GM19467 (cell line): ENCODE data around the gene FSTL4.

ENCODE experiments used
- ATAC-seq: cut with Tn5 transposase; IDR thresholded peaks from one replicate; pipeline ENCODE4 v1.9.1; 2021; ENCODE audit warnings: mild to moderate bottlenecking, moderate library complexity; ENCODE audit not compliant: unreplicated experiment

FSTL4 gene

DNA sequence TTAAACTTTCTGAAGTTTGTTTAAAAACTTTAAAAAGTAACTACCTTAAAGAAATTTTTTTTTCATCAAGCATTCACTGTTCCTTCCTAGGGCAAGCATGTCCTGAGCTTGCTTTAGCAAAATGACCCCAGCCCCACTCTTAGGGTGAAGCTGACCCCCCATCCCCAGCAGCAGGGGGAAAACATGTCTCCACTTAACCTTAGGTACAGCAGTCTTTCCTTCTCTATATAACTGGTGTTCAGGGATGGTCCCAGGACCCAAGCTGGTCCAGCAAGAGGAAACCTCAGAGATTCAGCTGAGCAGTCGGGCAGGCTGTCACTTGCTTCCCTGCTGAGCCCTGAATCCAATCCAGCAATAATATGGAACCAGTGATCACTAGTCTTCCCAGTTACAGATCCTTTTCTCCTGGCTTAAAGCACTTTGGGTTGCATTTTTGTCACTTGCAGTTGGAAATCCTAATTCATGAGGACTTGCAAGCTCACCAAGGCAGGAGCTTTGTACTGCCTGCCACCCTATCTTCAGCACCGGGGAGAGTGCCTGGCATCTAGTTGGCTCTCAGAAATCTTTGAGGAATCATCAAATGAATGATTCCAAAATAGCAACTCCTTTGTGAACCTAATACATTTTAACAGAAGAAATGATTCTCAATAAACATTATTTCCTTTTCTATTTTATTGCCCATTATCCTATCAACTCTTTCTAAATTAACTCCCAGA is 91.2 kb downstream of the FSTL4 start:
- ATAC-seq: no peak

DNA sequence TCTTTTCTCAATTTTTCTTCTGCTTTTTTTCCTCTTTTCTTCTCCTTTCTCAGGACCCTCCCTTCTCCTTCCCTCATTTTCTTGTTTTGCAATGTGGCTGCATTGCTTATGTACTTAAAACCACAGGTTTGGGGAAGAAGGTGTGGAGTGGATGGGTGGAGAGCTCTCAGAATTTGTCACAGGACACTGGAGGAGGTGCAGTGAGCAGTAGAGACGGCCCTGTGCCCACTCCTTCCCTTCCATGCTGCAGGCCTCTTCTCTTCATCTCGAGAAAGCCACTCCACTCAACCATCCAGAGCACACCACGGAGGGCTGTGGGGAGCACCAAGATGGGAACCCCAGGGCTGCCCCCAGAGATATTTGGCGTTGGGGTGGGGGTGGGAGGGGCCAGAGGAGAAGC is 92.3 kb downstream of the FSTL4 start:
- ATAC-seq: no peak

DNA sequence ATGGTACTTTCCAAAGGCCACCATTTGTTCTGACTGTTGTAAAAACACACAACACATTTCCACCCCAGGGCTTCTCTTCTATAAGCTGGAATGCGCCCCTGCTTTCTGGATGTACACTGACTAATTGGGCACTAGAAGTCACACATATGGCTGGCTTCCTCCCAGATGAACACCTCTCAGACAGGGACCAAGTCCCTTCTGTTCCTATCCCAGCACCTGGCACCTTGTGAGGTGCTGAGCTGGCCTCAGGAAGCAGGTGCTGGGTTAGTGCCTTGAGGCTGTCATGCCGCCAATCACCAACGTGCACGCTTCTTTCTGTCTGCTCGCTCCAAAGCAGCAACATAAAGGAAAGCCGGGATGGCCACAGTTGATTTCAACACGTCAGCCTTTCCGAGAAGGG is 93.2 kb downstream of the FSTL4 start:
- ATAC-seq: no peak

DNA sequence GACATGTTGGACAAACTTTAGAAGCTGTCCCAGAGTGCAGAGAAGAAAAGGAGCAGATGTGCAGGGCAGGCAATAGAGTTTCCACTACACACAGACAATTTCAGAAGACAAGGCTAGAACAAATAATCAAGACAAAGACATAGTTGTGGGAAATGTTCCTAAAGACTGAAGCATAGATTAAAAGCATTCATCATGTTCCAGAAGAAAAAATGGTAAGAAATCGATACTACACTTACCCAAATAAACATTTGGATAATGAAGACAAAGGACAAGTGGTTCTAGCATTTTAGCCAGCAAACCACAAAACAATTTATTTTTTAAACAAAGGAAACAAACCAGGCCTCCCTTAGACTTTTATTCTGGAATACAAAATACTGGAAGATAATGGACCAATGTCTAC is 97.9 kb downstream of the FSTL4 start:
- no peak for ATAC-seq

DNA sequence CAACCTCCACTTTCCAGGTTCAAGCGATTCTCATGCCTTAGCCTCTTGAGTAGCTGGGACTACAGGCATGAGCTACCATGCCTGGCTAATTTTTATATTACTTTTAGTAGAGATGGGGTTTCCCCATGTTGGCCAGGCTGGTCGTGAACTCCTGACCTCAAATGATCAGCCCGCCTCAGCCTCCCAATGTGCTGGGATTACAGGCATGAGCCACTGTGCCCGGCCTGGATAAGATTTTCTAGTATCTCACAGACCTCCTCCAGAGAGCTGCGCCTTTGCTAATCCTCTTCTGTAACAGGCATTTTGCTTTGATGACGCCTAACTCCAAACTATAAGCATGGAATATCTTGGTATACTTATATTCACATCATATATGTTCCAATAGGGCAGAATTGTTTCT is 99.4 kb downstream of the FSTL4 start:
- ATAC-seq: no peak

DNA sequence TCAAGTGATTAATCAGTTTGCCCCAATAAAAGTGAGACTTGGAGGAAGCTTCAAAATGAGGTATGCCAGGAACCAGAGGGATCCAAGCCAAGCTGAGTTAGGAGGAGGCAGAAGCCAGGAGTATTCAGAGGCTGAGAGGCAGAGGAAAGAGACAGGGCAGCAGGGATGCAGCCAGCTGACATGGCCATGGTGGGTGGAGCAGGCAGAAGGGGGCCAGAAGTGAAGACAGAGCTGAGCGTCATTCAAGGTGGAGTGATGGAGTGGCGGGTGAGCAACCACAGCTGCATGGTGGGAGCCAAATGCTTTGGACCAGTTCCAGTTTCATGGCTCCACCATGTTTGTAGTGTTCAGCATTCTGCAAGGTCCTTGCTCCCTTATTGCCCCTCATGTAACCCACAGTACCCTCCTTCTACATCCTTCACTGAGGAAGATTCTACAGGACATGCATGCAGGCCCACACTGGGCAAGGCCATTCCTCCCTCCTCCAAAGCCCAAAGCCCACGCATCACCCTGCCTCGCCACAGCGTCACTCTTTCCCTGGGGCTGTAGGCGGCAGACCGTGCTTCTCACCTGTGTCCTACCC is 100.6 kb downstream of the FSTL4 start:
- no peak for ATAC-seq

DNA sequence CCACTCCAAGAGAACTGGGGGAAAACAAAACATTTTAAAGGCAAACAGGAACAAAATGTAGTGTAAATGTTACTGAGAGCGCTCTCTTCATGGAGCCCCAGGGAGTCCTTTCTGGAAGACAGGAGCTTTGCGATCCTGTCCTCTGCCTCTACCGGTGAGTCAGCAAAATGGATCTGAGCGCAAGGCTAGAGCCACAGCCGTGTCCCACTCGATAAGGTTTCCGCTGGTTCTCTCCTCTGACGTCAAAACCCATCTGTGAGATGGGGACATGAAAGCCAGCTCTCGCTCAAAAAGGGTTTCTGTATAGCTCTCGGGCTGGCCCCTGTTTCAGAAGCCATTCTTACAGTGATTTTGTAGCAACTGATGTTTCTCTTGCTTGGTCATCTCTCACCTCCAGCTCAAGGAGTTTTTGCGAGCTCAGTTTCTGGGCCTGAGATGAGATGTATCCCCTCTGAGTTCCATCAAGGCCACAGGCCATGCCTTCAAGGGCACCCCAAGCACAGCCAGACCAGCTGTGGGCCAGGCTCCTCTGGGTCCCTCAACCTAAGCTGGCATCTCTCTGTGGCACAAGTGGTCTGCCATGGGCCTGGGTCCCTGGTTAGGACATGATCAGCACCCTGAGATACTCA is 101.6 kb downstream of the FSTL4 start:
- no peak for ATAC-seq

DNA sequence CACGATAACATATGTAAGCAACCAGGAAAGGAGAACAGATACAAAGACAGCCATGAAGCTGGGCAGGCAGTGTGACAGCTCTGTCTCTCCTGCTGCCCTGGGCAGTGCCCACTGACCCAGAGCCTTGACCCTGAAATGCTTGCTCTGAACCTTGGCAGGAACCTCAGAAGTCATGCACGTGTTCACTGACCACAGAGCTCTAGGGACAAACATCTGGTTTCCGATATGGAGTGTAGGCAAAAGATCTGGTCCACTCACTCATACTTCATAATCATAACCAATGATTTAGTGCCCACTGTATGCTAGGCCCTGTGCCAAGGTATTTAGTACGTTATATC is 102.6 kb downstream of the FSTL4 start:
- no peak for ATAC-seq

DNA sequence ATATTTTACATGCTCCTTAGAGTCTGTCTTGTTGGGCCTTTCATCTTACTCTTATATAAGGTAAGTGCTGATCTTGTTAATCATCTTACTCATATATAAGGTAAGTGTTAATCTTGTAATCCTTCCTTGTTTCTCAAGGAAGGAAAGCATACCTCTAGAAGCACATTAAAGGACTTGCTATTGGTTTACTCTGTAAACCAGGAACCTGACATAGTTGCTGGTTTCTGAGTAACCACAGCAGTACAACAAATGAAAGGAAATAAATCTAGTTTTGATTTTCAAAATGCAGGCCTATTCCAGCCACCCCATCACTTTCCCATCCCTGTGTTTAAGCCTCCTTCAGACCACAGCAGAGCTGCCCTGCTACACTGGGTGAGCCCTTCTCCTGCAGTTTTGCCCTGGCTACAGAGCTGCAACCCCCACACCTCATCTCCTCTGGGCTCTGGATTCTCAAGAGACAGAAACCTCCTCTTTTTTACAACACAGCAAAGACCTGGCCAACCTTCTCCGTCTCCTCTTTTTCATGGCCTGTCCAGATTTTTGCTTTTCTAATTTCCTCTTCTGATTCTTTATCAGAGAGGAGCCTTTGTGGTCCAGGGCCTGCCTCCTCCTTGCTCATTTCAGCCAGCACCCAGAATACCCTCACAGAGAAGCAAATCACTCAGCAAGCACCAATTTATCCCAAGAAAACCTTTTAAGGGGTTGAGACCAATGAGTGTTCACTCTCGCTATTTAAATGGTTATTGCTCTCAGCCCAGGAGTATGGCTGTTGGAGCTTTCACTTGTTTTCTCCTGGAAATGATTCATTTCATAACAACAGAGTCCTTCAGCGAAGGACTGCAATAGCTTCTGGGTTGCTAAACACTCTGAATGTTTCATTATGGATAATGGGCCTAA is 103.2 kb downstream of the FSTL4 start:
- no peak for ATAC-seq

DNA sequence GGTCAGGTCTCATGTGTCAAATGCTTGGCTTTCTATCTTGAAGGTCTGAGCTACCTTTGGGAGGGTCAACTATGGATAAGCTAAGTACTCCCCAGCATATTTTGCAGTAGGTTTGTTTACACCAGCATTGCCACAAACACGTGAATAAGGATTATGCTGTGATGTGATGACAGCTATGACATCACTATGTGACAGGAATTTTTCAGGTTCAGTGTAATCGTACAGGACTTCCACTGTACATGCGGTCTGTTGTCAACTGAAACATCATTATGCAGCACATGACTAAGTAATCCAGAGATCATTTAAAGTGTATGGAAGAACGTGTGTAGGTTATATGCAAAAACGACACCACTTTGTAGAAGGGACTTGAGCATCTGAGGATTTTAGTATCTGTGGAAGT is 104.0 kb downstream of the FSTL4 start:
- no peak for ATAC-seq

DNA sequence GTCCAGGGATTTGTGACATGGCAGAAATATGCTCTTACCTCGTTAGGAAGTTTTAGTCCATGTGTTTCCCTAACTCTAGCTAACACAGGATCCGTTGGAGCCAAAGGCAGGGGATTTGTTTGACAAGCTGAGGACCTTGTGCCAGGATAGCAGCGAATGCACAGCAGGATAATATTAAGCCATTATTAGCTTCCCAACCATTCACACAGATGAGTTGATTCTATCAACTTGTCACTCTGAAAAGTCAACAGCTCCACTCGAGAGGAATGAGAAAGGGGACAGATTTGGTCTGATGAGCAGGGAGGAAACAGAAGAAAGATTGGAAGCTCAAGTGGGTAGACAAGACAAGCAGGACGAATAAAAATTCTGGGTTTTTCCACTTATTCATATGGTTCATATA is 106.2 kb downstream of the FSTL4 start:
- ATAC-seq: no peak

DNA sequence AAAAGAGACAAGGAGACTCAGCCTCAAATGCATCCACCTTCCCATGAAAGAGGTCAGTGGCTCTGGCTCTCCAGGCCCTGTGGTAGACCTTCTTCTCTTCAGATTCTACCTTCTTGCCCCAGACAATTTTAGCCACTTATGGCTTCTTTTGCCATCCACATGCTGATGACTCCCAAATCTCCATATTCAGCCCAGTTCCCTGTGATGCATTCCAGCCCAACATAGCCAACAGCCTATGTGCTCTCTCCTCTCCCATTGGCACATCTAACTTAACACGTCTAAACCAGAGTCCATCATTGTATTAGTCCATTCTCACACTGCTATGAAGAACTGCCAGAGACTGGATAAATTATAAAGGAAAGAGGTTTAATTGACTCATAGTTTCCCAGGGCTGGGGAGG is 108.8 kb downstream of the FSTL4 start:
- ATAC-seq: no peak

DNA sequence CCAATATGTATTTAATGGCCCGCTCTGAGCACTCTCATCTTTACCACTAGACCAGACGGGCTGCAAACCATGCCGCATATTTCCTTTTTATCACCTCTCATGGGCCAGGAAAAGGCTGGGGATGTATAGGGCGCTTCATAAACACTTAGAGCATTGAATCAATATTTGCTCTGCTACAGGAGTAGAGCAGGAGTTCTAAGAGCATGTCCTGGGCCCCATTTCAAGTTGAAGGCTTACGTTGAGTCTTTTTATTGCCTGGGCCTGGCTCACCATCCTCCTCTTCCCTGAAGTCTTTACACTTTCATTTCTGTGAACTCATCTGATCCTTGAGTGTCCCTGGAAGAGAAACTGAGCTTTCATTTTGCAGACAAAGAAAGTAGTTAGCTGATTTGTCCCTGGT is 112.4 kb downstream of the FSTL4 start:
- ATAC-seq: no peak

DNA sequence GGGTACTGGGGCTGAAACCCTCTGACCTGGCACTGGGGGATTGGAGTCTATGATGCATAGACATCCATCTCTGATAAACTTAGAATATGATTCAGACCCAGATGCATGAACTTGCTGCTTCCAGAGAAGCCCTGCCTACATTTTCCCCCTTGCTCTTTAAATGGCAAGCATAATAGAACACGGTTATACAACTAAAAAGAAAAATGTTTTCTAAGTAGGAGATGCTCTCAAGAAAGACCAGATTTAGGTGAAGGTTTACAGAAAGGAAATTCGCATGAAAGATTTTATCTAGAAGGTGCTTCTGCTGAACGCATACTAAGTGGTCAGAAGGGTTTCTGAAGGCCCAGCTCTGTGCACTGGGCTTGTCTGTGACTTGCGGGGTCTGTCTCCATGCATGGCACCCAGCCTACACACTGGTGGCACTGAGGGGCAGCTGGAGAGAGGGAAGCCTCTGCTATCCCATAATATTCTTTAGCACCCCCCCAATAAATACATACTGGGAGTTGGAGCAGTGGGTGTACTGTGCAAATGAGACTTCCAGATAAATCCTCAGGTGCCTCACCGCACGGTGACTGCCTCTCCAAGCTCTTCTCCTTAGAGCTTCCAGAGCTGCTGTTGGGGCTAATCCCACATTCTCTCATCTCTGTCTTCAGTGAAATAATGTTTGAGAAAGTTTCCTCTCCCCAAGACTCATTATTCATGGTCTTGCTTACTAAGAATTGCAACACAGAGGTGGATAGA is 114.6 kb downstream of the FSTL4 start:
- ATAC-seq: no peak

DNA sequence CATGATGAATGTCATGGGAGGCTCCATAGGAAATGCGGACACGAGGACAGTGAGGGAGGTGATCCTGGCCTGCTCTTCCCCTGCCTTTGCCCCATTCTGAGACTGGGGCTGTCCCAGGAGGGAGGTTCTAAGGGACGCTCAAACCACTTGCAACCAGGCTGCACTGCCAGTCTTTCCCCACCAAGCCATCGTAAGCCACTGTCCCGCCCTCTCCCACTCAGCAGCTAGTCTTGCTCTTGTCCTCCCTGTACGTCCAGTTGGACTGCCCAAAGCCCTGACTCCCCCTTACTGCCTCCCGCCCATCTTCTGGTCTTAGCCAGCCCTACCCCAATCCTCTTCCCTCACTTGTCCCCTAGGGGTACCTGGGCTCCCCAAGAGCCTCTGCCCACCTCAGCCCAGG is 115.7 kb downstream of the FSTL4 start:
- ATAC-seq: no peak

DNA sequence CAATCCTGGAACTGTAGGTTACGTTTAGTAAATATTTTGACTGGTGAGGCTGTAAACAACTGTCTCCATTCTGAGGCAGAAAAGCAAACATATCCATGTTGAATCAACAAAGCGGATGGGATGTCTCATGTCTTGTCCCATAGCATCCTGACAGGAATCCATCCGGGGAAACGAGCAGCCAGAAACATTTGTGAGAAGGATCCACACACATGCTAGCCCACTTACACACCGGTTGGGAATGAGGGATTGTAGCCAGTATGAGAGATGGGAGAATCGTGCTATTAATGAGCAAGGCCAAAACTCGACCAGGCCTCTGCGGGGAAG is 117.5 kb downstream of the FSTL4 start:
- no peak for ATAC-seq

DNA sequence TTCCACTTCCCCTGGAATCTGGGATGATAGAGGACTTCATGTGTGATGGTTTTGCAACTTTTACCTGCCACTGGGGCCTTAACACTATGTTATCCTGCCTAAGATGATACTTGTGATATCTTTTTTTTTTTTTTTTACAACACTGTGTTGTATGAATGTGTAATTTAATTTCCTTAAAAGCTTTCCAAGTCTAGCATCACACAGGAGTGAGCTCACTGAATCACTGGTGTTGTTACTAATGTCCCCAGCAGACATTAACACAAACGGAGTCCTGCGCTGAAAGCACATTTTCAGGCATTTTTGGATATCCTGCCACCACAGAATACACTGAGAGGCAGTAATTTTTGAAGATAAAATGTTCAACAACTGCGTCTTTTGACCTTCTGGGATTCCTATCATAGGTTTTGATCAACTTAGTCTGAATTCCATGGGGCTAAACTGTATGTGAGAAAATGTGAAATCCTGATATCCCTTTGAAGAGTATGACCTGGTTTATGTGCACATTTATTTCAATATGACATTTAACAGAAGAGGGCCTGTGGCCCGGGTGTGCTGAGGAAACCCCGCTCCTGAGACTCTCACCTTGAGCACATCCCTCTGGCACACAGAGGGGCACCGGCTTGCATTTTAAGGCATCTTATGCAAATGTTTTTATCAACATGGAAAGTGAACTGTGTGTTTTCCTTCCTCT is 118.0 kb downstream of the FSTL4 start:
- no peak for ATAC-seq

DNA sequence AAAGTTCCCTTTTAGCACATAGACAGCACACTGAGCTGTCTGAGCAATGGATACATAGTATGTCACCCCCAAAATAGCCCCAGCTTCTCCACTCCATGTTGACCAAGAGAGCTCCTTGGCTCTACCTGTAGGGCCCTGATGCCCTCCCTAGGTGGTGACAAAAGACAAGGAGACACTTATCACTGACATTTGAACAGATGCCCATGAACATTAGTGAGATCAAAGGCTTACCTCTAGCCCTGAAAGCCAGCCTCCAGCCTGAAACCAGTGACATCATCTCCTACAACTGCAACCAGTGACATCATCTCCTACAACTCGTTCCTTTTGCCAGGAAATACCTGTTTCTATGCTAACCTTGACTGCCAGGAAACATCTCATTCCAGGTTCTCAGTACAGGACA is 122.7 kb downstream of the FSTL4 start:
- no peak for ATAC-seq

DNA sequence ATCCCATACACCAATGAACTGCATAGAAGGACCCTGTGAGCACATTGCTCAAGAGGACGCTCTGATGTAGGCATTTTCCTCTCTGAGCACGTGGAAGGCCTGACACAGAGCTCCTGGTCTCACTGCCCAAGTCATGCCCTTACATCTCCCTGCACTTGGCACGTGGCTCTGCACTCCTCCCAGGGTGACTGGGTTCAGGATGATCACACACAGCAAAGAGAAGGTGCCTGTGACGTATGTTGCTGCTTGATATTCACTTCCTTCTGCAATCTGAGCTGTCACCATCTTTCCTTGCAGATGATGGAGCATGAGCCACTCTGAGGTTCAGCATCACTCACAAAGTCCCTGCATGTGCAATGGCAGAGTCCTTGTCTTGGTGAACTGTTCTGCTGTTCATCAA is 125.2 kb downstream of the FSTL4 start:
- ATAC-seq: no peak

DNA sequence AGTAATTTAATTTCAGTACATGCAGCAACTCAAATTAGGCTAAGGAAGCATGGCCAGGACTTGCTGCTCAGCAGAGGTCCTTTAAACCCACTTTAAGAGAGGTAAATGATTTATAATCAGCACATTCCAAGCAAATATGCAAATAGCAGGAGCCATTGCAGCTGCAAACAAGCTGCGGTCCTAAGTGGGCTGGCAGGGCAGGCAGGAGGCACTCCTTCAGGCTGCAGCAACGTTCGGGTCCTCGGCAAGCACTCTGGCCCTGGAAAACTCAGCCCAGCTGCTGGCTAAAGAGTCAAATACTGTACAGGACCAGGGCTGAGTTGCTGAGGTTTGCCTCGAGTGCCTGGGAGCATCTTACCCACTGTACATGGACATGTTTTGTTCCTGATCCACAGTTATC is 126.9 kb downstream of the FSTL4 start:
- no peak for ATAC-seq
